OCI-M2 (cell line): ENCODE data around the gene TNNI2.
"Not testable (repeated sequence)": the region's sequence is repeated elsewhere in the genome, so short reads cannot be mapped to it uniquely, and the experiment has no call there.

ENCODE experiments used
- DNase-seq: peaks from one replicate; lab custom pipeline; 2025; ENCODE audit not compliant: unreplicated experiment; lab: John Stamatoyannopoulos, UW

Gene TNNI2

DNA sequence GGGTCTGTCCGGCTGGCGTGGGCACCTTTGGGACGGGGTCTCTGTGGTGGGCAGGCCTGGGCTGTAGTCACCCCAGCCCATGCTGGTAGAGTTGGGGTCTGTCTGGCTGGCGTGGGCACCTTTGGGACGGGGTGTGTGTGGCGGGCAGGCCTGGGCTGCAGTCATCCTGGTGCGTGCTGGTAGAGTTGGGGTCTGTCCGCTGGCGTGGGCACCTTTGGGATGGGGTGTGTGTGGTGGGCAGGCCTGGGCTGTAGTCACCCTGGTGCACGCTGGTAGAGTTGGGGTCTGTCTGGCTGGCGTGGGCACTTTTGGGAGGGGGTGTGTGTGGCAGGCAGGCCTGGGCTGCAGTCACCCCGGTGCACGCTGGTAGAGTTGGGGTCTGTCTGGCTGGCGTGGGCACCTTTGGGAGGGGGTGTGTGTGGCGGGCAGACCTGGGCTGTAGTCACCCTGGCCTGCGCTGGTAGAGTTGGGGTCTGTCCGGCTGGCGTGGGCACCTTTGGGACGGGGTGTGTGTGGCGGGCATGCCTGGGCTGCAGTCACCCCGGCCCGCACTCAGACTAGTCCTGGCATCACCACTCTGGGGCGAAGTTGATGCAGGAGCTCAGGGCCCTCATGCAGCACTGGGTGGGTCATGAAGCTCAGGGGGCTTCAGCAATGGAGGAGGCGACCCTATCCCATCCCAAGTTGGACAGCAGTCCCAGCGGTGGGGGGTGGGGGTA, 33.6 kb downstream of the TNNI2 start:
- no peak for DNase-seq

DNA sequence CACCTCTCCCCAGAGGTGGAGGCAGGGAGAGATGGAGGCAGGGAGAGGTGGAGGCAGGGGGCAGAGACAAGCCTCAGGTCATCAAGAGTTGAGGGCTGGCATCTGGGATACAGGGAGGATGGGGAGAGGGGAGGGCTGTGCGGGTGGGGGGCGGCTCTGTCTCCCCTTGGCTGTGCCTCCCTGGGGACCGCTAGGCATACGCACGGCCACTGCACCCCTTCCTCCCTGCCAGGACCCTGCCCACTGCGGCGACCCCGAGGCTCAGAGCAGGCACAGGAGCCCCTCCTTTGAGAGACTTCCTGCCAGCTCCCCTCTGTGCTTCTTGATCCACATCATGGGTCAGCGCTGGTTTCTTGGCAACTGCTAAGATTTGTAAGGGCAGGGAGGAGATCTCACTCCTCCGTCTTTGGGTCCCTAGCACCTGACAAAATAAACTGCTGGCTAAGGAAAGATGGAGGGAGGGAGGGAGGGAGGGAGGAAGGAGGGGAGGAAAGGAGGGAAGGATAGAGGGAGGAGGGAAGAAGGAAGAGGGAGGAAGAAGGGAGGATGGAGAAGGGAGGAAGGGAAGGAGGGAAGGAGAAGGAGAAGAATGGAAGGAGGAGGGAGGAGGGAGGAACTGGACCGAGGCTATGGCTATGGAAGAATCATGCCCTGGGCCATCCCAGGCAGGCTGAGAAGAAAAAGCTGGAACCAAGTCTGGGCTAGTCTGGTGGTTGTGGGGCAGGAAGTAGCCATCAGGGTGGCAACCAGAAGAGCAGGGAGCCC, 34.4 kb downstream of the TNNI2 start:
- DNase-seq, result no peak

DNA sequence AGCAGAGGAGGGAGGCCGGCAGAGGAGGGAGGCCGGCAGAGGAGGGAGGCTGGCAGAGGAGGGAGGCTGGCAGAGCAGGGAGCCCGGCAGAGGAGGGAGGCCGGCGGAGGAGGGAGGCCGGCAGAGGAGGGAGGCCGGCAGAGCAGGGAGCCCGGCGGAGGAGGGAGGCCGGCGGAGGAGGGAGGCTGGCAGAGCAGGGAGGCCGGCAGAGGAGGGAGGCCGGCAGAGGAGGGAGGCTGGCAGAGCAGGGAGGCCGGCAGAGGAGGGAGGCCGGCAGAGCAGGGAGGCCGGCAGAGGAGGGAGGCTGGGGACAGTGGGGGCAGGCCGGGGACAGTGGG, 35.0 kb downstream of the TNNI2 start:
- DNase-seq, result not testable (repeated sequence)

DNA sequence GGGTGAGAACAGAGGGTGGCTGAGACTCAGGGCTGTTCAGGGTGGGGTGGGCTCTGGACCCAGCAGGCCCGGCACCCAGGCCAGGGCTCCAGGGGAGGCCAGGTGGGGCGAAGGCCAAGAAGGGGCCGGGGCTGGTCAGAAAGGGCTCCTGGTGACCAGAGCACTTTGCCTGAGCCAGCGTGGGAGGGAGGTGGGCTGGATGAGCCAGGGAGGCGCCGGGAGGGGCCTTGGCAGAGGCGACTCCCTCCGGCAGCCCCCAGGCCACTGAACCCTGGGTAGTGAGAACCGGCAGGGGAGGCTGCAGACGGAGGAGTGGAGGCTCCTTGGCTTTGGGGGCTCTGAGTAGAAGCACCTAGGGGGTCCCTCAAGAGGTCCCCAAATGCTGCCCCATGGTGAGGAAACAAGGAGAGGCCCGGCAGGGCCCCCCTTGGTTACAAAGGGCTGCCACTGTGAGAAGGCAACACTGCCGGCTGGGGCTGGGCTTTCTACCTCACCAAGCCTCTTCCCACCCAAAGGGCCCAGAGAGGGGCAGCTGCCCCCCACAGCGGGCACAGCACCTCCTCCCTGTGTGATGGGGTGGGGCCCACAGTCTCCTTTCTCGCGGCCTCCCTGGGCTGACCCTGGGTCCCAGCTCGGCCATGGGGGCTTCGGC, 35.8 kb downstream of the TNNI2 start:
- not testable (repeated sequence) for DNase-seq

DNA sequence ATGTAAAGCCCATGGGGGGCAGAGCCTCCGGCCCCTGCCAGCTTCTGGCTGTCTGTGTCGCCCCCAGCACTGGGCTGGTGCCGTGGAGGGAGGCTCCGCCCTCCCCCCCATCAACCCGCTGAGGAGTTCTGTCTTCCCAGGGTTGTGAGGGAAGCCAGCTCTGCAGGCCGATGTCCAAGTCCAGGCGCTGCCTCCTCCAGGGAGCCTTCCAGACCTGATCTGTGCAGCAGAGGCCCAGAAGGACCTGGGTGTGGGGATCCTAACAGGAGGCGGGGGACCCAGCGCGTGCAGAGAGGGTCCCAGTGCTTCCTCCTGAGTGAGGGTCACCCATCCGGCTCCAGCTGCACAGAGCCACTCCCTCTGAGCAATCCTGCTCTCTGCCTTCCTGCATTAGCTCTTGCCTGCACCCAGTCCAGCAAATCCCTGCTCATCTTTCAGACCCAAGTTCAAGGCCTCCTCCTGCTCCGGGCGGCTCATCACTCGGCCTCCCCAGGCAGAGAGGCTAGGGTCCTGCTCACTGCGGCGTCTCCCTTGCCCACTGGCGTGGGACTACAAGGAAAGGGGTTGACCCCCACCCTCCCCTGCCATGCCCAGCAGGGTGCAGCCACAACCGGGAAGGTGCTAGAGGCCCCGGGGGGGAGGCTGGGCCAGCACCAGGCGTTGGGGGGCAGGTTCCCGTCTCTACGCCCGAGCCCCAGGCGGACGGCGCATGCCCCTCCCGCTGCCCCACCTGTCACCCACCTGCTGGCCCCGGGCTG, 36.5 kb downstream of the TNNI2 start:
- no peak for DNase-seq

DNA sequence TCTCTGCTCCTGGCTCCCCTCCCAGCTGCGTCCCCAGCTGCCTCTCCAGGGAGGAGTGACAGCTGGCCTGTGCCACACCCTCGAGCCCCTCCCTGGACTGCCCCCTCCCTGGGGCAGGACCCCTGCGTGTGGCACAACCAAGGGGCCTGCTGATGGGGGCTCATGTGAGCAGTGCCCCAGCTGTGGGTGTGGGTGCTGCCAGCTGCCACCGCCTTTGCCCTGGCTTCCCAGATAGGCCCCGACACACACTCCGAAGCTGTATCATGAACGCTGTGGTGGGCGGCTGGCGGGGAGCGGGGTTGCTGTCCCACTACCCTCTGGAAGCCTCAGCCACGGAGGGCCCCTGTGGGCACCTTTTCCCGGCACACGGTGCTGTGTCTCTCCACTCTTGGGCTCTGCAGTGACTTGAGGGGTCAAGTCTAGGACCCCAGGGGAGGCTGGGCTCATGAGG, 37.1 kb downstream of the TNNI2 start:
- not testable (repeated sequence) for DNase-seq

DNA sequence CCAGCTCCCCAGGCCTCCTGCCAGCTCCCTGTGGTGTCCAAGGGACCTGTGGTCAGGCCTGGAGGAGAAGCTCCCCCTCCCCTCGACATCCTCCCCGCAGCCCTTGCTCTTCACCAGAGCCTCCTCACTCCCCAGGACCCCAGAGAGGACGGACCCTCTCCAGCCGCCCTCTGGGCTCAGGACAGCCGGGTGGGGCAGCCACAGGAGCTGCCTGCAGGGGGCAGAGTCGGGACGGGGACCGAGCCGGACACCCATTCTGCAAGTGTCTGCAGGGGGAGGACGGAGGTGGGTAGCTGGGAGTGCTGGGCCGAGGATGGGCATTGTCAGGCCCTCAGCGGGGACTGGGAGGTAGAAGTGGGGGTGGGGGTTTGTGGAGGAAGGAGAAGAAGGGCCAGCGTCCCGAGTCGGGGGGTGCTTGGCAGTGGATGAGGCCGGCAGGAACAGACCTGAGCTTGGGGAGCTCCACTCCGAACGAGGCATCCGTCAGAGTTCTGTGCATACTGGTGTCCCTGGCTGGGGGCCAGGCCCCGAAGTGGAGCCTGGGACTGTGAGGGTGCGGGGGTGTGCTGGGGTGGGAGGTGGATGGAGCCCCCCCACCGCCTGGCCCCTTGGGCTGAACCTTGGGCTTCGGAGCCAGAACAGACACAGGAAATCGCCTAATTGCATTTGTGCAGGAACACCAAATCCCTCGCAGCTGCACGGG, 37.7 kb downstream of the TNNI2 start:
- no peak for DNase-seq

DNA sequence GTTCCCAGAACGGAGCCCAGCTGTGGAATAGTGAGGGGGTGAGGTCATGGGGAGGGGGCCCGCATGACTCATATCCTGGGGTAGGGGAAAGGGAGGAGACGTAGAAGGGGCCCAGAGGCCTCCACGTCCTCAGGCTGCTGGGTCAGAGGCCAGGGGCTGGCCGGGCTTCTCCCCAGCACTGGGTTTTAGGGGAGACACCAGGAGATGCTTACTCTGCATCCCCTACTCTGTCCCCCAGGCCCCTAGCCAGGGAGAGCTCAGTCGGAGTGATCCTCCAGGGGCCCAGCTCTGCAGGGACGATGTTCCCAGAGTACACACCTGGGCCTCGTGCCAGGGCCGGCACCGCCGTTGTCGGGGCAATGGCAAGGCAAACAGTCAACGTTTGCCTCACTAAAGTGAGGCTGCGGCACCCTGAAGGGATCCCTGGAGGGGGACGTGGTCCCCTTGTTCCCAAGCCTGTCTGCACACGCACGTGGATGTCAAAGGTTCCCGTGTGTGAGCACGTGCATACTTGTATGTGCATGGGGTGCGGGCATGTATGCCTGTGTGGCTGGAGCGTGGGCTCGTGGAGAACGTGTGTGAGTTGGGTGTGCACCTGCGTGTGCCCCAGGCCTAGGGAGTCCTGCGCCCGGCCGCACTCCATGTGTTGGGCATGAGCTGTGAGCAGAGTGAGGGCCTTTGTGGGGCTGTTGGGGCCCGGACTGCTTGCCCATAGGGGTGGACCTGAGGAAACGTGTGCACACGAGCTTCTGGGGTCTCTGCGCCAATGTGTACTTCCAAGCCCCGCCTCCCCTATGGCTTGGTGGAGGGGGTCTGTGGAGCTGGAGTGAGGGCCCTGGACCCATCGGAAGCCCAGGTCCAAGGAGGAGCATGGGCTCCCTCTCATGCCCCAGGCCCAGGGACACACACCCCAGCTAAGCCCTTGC, 38.7 kb downstream of the TNNI2 start:
- no peak for DNase-seq

DNA sequence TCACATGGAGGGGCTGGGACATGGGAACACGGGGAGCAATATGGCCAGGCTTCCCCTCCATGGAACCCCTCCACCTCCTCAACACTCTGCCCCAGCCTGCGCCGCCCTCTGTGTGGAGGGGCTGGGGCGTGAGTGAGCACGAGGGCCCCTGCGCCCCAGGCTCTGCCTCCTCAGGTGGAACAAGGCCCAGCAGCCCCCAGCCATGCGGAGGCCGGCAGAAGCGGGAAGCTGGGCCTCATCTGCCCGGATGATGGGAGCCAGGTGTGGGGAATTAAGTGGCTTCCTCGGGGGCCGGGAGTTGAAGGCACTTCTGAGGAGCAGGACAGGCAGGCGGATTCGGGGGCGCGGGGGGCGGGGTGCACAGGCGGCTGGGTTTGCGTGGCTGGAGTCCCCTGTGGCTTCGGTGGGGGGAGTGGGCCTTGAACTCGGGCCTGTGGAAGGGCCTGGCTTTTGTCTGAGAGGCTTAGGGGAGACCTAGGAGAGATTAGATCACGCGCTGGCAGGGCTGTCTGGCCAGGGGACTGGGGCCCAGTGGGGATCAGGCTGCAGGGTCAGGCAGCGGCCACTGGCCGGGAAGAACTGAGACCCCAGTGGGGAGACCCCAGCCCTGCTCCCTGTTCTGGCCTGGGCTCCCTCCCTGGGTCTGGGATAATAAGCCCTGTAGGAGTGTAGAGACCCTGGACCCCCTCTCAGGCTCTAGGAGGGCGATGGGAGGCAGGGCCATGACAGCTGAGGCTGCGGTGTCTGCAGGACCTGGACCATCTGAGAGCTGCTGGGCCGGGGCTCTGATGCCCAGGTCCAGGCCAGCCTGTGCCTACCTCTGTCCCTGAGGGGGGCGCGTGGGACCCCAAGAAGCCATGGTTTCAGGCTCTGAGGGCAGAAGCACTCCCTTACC, 39.6 kb downstream of the TNNI2 start:
- no peak for DNase-seq

DNA sequence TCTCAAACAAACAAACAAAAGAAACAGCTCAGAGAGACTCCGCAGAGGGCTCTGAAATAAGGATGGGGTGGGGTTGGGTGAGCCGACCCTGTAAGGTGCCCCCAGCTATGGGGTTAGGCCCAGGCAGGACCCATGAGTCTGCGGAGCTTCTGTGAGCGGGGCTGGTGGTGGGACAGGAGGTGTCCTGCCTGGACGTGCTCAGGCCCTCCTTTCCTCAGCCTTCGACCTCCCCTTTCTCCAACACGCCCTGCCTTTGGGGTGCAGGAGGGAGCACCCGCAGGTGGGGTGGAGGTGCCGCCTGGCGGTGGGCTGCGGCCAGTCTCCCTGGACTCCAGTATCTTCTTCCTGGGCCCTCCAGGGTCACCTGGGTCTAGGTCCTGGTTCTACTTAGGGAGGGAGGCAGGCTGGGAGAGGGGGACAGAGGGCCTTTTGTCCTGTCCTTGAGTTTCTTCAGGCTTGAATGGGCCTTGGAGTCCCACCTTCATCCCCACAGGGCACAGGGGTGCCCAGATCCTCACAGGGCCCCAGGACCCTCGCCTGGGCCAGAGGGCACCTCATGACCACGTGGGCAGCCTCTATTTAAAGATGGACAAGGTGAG, 40.7 kb downstream of the TNNI2 start:
- DNase-seq, result no peak

DNA sequence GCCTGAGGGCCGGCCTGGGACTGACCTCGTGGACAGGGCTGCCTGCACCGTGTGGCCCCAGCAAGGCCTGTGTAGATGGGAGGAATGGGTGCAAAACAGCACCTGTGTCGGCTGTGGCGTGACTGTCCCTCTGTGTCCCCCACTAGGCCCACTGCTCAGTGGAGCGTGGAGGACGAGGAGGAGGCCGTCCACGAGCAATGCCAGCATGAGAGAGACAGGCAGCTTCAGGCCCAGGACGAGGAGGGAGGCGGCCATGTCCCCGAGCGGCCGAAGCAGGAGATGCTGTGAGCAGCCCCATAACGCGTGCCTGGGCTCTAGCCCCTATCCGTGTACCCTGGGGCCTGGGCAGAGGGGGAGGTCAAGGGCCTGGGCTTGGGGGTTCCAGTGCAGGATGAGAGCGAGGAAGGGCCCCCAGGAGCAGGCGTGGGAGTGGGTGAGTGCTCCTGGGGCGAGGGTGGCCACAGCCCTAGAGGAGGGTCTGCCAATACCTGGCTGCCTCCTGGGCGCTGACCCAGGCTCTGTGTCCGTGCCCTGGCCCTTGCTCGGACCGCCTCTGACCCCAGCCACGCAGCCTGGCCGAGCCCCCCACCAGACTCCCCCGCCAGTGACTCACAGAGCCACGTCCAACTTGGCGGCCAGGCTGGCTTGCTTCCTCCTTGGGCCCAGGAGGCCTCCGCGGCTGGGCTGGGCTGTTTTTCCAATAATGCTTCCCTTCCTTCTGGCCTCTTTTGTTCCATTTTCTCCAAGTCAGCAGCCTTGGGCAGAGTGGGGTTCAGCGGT, 41.4 kb downstream of the TNNI2 start:
- DNase-seq, result no peak

DNA sequence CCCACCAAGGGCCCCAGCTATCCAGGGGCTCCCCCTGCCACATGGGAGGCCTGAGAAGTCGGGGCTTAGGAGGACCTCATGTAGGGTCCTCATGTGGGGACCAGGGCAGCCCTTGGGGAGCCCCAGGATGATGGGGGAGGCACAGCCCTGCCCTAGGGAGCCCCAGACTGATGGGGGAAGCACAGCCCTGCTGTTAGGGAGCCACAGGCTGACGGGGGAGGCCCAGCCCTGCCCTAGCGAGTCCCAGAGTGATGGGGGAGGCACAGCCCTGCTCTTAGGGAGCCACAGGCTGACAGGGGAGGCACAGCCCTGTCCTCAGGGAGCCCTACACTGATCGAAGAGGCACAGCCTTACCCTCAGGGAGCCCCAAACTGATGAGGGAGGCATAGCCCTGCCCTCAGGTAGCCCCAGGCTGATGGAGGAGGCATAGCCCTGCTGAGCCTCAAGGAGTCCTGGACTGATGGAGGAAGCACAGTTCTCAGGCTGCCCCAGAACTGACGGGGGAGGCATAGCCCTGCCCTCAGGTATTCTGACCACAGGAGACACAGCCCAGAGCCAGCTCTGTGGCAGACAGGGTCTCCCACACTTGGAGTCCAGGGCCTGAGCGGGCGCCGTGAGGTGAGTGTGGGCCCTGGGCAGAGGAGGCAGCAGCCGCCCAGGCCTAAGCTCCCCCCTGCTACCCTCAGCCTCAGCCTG, 42.1 kb downstream of the TNNI2 start:
- no peak for DNase-seq

DNA sequence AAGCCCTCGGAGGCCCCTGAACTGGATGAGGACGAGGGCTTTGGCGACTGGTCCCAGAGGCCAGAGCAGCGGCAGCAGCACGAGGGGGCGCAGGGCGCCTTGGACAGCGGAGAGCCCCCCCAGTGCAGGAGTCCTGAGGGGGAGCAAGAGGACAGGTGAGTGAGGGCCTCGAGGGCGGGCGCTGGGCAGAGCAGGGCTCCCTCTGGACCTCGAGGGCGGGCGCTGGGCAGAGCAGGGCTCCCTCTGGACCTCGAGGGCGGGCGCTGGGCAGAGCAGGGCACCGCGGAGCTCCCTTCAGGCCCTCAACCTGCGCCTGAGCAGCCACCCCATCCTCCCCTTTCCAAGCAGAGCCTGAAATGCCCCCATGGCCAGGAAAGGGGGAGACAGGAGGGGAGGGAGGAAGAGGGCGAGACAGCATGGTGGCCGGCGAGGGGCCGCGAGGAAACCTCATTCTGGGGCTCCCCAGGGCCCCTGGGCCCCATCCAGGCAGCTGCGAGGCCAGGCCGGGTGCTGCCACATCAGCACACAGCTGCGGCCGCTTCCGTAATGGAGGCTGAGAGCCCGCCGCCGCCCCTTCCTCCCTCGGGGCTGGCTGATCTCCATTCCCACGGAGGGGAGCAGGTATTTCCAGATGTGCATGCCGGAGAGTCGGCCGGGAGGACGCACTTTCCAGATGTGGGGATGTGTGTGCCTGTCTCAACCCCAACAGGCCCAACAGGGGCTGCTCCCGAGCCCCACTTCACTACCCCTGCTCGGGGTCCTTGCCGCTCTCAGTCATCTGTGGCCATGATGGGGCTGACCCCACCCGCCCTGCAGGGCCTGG, 42.9 kb downstream of the TNNI2 start:
- no peak for DNase-seq

DNA sequence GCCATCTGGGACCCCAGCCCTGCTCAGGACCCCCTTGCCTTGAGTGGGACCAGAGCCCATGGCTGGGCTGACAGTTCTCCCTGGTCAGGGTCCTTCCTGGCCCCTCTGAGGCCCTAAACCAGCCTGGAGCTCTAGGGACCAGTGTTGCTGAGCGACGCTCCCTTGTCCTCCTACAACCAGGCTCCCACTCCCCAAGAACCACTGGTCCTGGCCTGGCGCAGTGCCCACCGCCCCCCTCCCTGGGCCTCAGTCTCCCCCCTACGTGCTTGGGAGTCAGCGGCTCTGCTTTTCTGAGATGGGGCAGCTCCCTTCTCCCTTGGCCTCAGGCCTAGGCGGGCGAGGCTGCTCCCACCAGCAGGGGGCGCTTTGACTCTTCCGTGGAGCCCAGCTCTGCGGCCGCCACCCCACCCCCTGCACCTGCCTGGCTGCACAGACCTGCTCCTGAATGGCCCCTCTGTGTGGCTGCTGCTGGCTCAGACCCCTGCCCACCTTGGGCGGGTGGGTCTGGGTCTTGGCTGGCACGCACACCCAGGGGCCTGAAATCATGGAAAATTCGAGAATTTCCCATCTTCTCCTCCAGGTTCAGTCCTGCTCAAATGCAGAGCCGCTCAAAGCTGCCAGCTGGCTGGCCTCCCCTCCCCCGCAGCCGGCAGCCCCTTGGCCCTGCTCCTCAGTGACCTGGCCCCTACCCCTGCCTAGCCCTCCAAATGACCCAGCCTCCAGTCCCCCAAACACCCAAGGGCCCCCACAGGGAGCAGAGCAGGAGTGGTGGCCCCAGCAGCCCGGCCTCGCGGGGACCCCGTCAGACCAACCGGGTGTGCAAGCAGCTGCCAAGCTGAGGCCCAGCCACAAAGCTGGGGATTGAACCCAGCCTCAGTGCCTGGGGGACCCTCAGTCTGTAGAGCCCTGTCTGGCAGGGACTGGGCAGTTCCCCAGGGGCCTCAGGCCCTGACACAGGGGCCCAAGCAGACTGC, 43.8 kb downstream of the TNNI2 start:
- peak; percentile 6 for DNase-seq
